ENCODE measurements around the gene TMEM50B. TPM values are rescaled to one million over a fixed set of nuclear protein-coding genes. Genes with fewer than 3 reads are reported as not detected.
"Not testable (repeated sequence)": the region's sequence is repeated elsewhere in the genome, so short reads cannot be mapped to it uniquely, and the experiment has no call there.

The TMEM50B gene
- total RNA-seq, 1 experiment from 2014 or later = 28.4 TPM

DNA sequence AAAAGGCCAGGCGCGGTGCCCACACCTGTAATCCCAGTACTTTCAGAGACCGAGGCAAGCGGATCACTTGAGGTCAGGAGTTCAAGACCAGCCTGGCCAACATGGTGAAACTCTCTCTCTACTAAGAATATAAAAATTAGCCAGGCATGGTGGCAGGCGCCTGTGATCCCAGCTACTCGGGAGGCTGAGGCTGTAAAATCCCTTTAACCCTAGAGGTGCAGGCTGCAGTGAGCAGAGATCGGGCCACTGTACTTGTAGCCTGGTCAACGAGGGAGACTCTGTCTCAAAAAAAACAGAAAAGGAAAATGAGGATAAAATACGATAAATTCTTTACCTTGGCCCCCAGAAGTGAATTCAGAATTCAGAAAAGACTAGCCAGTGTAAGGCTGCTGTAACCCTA, 1.6 kb downstream of the TMEM50B start:
- no peaks in the 10 kb centered on the region for H3K4me1 Mint-ChIP-seq (ENCODE audit: low read depth, unreplicated experiment)
- H3K9me3 Mint-ChIP-seq (ENCODE audit: low read depth, unreplicated experiment) = no peaks in the 10 kb centered on the region
- H3K4me3 Mint-ChIP-seq (ENCODE audit: low read depth, unreplicated experiment) = peak overlapping the region; percentile 73
- CTCF ChIA-PET = no interaction called here
- intact Hi-C loops (cut with micrococcal nuclease; ENCODE audit: unreplicated experiment) = no loop called here
- peaks cover 30% of the 10 kb centered on the region for H3K36me3 Mint-ChIP-seq (ENCODE audit: insufficient read depth, unreplicated experiment)
- no TSS peak for BruUV-seq (replicated peaks)
- DNase-seq = no peak
- peak overlapping the region; percentile 47 for H3K27ac Mint-ChIP-seq (ENCODE audit: unreplicated experiment)
- TF ChIP-seq, protein P1, sequence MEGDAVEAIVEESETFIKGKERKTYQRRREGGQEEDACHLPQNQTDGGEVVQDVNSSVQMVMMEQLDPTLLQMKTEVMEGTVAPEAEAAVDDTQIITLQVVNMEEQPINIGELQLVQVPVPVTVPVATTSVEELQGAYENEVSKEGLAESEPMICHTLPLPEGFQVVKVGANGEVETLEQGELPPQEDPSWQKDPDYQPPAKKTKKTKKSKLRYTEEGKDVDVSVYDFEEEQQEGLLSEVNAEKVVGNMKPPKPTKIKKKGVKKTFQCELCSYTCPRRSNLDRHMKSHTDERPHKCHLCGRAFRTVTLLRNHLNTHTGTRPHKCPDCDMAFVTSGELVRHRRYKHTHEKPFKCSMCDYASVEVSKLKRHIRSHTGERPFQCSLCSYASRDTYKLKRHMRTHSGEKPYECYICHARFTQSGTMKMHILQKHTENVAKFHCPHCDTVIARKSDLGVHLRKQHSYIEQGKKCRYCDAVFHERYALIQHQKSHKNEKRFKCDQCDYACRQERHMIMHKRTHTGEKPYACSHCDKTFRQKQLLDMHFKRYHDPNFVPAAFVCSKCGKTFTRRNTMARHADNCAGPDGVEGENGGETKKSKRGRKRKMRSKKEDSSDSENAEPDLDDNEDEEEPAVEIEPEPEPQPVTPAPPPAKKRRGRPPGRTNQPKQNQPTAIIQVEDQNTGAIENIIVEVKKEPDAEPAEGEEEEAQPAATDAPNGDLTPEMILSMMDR (IDR thresholded peaks at IDR 0.05; ENCODE audit: unreplicated experiment) = no peak
- no peaks in the 10 kb centered on the region for H3K27me3 Mint-ChIP-seq (ENCODE audit: unreplicated experiment)

DNA sequence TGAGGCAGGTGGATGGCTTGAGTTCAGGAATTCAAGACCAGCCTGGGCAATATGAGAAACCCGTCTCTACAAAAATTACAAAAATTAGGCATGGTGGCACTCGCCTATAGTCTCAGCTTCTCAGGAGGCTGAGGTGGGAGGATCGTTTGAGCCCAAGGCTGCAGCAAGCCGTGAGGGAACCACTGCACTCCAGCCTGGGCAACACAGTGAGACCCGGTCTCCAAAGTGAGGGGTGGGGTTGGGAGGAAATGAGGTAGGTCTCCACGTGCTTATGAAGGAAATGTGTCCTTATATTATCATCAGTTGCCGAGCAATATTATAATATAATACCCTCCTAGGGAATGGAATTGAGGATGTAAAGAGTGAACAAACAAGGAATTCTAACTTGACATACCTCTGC, 2.7 kb downstream of the TMEM50B start:
- Mint-ChIP-seq H3K27ac (ENCODE audit: unreplicated experiment) (no peak overlapping the region), H3K36me3 (ENCODE audit: insufficient read depth, unreplicated experiment) (peaks cover 33% of the 10 kb centered on the region), H3K27me3 (ENCODE audit: unreplicated experiment) (no peaks in the 10 kb centered on the region), H3K4me1 (ENCODE audit: low read depth, unreplicated experiment) (no peaks in the 10 kb centered on the region), H3K4me3 (ENCODE audit: low read depth, unreplicated experiment) (no peak overlapping the region), H3K9me3 (ENCODE audit: low read depth, unreplicated experiment) (no peaks in the 10 kb centered on the region)
- CTCF ChIA-PET = no interaction called here
- BruUV-seq (replicated peaks) = no TSS peak
- TF ChIP-seq, protein P1 (IDR thresholded peaks at IDR 0.05; ENCODE audit: unreplicated experiment) = no peak
- intact Hi-C loops (cut with micrococcal nuclease; ENCODE audit: unreplicated experiment) = no loop called here
- no peak for DNase-seq

- TF ChIP-seq, protein P1 (IDR thresholded peaks at IDR 0.05; ENCODE audit: unreplicated experiment) = no peak
- H3K4me1 Mint-ChIP-seq (ENCODE audit: low read depth, unreplicated experiment) = no peaks in the 10 kb centered on the region
- CTCF ChIA-PET = interaction anchor here (0.6 kb wide), 1 partner anchor 70 kb away, joined by 3 read pairs; the partner anchor contains the start of gene SON
- DNase-seq = no peak
- no peaks in the 10 kb centered on the region for H3K9me3 Mint-ChIP-seq (ENCODE audit: low read depth, unreplicated experiment)
- peaks cover 6% of the 10 kb centered on the region for H3K36me3 Mint-ChIP-seq (ENCODE audit: insufficient read depth, unreplicated experiment)
- no TSS peak for BruUV-seq (replicated peaks)
- no peak overlapping the region for H3K4me3 Mint-ChIP-seq (ENCODE audit: low read depth, unreplicated experiment)
- no peaks in the 10 kb centered on the region for H3K27me3 Mint-ChIP-seq (ENCODE audit: unreplicated experiment)
- H3K27ac Mint-ChIP-seq (ENCODE audit: unreplicated experiment) = no peak overlapping the region
- intact Hi-C loops (cut with micrococcal nuclease; ENCODE audit: unreplicated experiment) = no loop called here
Measured at GRCh38 chr21:33473344-33473743, 6.4 kb downstream of the TMEM50B start.

GRCh38 chr21:33470701-33471100, 9.1 kb downstream of the TMEM50B start:
- no peak for DNase-seq
- CTCF ChIA-PET = no interaction called here
- TF ChIP-seq, protein P1 (IDR thresholded peaks at IDR 0.05; ENCODE audit: unreplicated experiment) = no peak
- H3K9me3 Mint-ChIP-seq (ENCODE audit: low read depth, unreplicated experiment) = no peaks in the 10 kb centered on the region
- intact Hi-C loops (cut with micrococcal nuclease; ENCODE audit: unreplicated experiment) = no loop called here
- no peak overlapping the region for H3K27ac Mint-ChIP-seq (ENCODE audit: unreplicated experiment)
- no peaks in the 10 kb centered on the region for H3K4me1 Mint-ChIP-seq (ENCODE audit: low read depth, unreplicated experiment)
- BruUV-seq (replicated peaks) = no TSS peak
- no peaks in the 10 kb centered on the region for H3K27me3 Mint-ChIP-seq (ENCODE audit: unreplicated experiment)
- peaks cover 4% of the 10 kb centered on the region for H3K36me3 Mint-ChIP-seq (ENCODE audit: insufficient read depth, unreplicated experiment)
- H3K4me3 Mint-ChIP-seq (ENCODE audit: low read depth, unreplicated experiment) = no peak overlapping the region

DNA sequence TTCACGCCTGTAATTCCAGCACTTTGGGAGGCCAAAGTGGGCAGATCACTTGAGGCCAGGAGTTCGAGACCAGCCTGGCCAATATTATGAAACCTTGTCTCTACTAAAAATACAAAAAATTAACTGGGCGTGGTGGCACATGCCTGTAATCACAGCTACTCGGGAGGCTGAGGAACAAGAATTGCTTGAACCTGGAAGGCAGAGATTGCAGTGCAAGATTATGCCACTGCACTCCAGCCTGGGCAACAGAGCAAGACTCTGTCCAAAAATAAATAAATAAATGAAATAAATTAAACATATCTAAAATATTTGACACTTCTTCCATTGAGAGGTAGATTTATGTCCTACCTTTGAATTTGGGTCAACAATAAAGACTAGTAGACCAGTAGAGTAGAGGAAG, 10.6 kb downstream of the TMEM50B start:
- DNase-seq; H3K27ac Mint-ChIP-seq (ENCODE audit: unreplicated experiment); H3K4me1 Mint-ChIP-seq (ENCODE audit: low read depth, unreplicated experiment); H3K9me3 Mint-ChIP-seq (ENCODE audit: low read depth, unreplicated experiment); H3K27me3 Mint-ChIP-seq (ENCODE audit: unreplicated experiment); H3K4me3 Mint-ChIP-seq (ENCODE audit: low read depth, unreplicated experiment); H3K36me3 Mint-ChIP-seq (ENCODE audit: insufficient read depth, unreplicated experiment); BruUV-seq (replicated peaks); intact Hi-C loops (cut with micrococcal nuclease; ENCODE audit: unreplicated experiment); CTCF ChIA-PET: not testable (repeated sequence)

All from Calu3 (cell line).